Measurements from ENCODE around the gene IQGAP2.

The IQGAP2 gene

DNA sequence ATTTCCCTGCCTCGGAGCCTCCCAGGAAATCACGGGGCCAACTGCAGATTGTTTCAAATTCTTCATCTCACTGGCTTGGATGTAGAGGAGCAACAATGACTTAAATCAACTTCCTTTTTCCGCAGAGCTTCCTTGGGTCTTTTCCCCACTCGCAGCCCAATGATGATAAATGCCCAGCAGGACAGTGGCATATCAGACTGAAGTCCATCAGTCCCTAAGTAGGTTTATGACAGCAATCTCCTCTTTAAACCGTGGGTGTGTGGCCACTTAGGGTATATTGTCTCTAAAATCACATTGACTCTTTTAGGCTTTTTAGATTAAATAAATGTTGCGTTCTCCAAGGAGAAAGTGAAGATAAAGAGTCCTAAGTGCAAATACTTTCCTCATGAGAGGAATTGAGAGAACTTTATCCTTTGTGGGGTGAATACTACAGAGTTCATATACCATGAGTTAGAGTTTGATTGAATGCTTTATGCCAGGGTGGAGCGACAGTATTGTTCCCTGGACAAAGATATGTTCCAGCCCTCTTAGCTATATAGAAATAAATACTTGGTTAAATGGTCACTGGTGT lies 59.1 kb downstream of the IQGAP2 start:
- no peak overlapping the region for H3K4me2 ChIP-seq (ENCODE audit: low read length)
- no peak for DNase-seq
- no peak overlapping the region for H2BK120ac ChIP-seq (ENCODE audit: insufficient read depth, low read length, poor library complexity)
- no peak overlapping the region for H3K4ac ChIP-seq (ENCODE audit: low read depth, low read length)
- no peak overlapping the region for H3K23ac ChIP-seq (ENCODE audit: low read length)
- no peak overlapping the region for H3K27ac ChIP-seq (ENCODE audit: low read depth, low read length)
- no peak overlapping the region for H2BK5ac ChIP-seq (ENCODE audit: low read depth, low read length, poor library complexity)
- H3K4me3 ChIP-seq (ENCODE audit: low read depth, low read length) = no peak overlapping the region
- H3K79me1 ChIP-seq (ENCODE audit: low read length) = no peaks in the 10 kb centered on the region
- no peaks in the 10 kb centered on the region for H3K79me2 ChIP-seq (ENCODE audit: control insufficient read depth, insufficient read depth, low read length, poor library complexity)
- no CpG with 5 or more reads among the region's 7 CpGs for WGBS (ENCODE audit: extremely low coverage, insufficient coverage, insufficient read length)
- H4K8ac ChIP-seq (ENCODE audit: low read depth, low read length) = no peak overlapping the region
- no peak overlapping the region for H3K18ac ChIP-seq (ENCODE audit: low read length)
- H3K9me3 ChIP-seq (ENCODE audit: insufficient read depth, low read depth, low read length) = peaks cover 2% of the 10 kb centered on the region
- no peaks in the 10 kb centered on the region for H3K36me3 ChIP-seq (ENCODE audit: control insufficient read depth in 1 of 2, insufficient read depth in 2 of 2, low read length in 2 of 2)
- no peaks in the 10 kb centered on the region for H3K4me1 ChIP-seq (ENCODE audit: control insufficient read depth in 1 of 2, insufficient read depth in 2 of 2, low read length in 2 of 2)
- H2BK12ac ChIP-seq (ENCODE audit: low read length) = no peak overlapping the region
- H4K12ac ChIP-seq (ENCODE audit: low read depth, low read length) = no peak overlapping the region
- no peak overlapping the region for H2AFZ ChIP-seq (ENCODE audit: insufficient read depth, low read length, poor library complexity)
- H2AK5ac ChIP-seq (ENCODE audit: low read length) = no peak overlapping the region
- no peak overlapping the region for H3K14ac ChIP-seq (ENCODE audit: low read length)
- no peak overlapping the region for H4K91ac ChIP-seq (ENCODE audit: low read depth, low read length)
- H3K27me3 ChIP-seq (ENCODE audit: insufficient read depth, low read length) = no peaks in the 10 kb centered on the region
- no peak overlapping the region for H3K9ac ChIP-seq (ENCODE audit: low read length)

DNA sequence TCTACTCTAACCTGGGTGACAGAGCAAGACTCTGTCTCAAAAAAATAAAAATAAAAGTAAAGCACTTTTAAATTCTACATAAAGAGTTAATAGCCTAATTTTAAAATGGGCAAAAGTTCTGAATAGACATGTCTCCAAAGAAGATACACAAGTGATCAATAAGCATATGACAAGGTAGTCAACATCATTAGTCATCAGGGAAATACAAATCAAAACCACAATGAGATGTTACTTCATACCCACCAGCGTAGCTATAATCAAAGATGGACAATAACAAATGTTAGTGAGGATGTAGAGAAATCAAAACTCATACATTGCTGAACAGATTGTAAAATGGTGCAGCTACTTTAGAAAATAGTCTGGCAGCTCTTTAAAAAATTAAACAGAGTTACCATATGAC lies 64.1 kb downstream of the IQGAP2 start:
- no peak overlapping the region for H3K4ac ChIP-seq (ENCODE audit: low read depth, low read length)

DNA sequence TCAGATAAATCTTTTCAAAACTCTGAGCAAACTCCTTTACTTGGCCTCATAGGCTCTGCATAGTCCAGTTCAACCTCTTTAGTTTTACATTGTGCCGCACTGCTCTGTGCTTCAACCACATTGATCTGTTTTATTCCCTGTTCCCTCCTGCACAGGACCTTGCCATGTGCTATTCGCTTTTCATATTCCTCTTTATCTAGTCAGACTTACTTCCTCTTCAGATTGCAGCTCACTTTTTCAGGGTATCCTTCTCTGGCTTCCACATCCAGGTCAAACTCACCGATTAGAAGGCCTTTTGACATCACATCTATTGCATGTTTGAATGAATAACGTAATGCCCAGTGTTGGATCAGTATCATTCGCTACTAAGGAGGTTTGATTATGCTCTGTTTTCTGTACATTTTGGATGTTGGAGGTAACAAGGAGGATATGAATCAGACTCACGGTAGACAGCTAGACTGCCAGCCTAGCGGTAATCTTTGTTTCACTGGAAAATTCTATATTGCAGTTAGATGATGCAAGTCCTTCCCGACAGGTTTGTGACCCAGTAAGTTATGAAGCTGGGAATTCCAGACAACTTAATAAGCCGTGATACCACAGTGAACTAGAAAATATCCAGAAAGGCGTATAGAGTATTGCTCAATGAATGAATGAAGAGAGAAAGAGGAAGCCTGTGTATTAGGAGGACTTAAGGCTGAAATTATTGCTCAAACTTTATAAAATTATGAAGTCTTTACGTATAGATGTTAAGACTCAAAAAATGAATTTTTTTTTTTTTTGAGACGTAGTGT lies 65.7 kb downstream of the IQGAP2 start:
- Histone ChIP-seq H3K23ac (ENCODE audit: low read length) (no peak overlapping the region), H3K79me2 (ENCODE audit: control insufficient read depth, insufficient read depth, low read length, poor library complexity) (no peaks in the 10 kb centered on the region), H2BK12ac (ENCODE audit: low read length) (no peak overlapping the region), H2AK5ac (ENCODE audit: low read length) (no peak overlapping the region), H2AFZ (ENCODE audit: insufficient read depth, low read length, poor library complexity) (no peak overlapping the region), H3K9me3 (ENCODE audit: insufficient read depth, low read depth, low read length) (no peaks in the 10 kb centered on the region), H3K18ac (ENCODE audit: low read length) (no peak overlapping the region), H2BK5ac (ENCODE audit: low read depth, low read length, poor library complexity) (no peak overlapping the region), H3K36me3 (ENCODE audit: control insufficient read depth in 1 of 2, insufficient read depth in 2 of 2, low read length in 2 of 2) (no peaks in the 10 kb centered on the region), H3K27me3 (ENCODE audit: insufficient read depth, low read length) (no peaks in the 10 kb centered on the region), H3K4me1 (ENCODE audit: control insufficient read depth in 1 of 2, insufficient read depth in 2 of 2, low read length in 2 of 2) (peaks cover 0 to 4% of the 10 kb centered on the region in 2 experiments), H3K4me3 (ENCODE audit: low read depth, low read length) (no peak overlapping the region), H4K8ac (ENCODE audit: low read depth, low read length) (no peak overlapping the region), H3K9ac (ENCODE audit: low read length) (no peak overlapping the region), H3K27ac (ENCODE audit: low read depth, low read length) (no peak overlapping the region), H3K79me1 (ENCODE audit: low read length) (no peaks in the 10 kb centered on the region), H3K4me2 (ENCODE audit: low read length) (no peak overlapping the region), H3K4ac (ENCODE audit: low read depth, low read length) (no peak overlapping the region), H4K91ac (ENCODE audit: low read depth, low read length) (no peak overlapping the region), H2BK120ac (ENCODE audit: insufficient read depth, low read length, poor library complexity) (no peak overlapping the region), H4K12ac (ENCODE audit: low read depth, low read length) (no peak overlapping the region), H3K14ac (ENCODE audit: low read length) (no peak overlapping the region)
- no CpG with 5 or more reads among the region's 12 CpGs for WGBS (ENCODE audit: extremely low coverage, insufficient coverage, insufficient read length)
- DNase-seq = peak; percentile 22 to 83

More for the DNA sequence above, 64.1 kb downstream of the IQGAP2 start:
- H3K4me3 ChIP-seq (ENCODE audit: low read depth, low read length) = no peak overlapping the region
- no peak overlapping the region for H2AFZ ChIP-seq (ENCODE audit: insufficient read depth, low read length, poor library complexity)
- no peak overlapping the region for H2BK12ac ChIP-seq (ENCODE audit: low read length)
- no peak overlapping the region for H3K14ac ChIP-seq (ENCODE audit: low read length)
- H2BK5ac ChIP-seq (ENCODE audit: low read depth, low read length, poor library complexity) = no peak overlapping the region
- no peak overlapping the region for H2AK5ac ChIP-seq (ENCODE audit: low read length)
- no peak overlapping the region for H2BK120ac ChIP-seq (ENCODE audit: insufficient read depth, low read length, poor library complexity)
- no peak overlapping the region for H3K18ac ChIP-seq (ENCODE audit: low read length)
- H3K79me2 ChIP-seq (ENCODE audit: control insufficient read depth, insufficient read depth, low read length, poor library complexity) = no peaks in the 10 kb centered on the region
- no peak overlapping the region for H3K23ac ChIP-seq (ENCODE audit: low read length)
- no peaks in the 10 kb centered on the region for H3K79me1 ChIP-seq (ENCODE audit: low read length)
- no peaks in the 10 kb centered on the region for H3K9me3 ChIP-seq (ENCODE audit: insufficient read depth, low read depth, low read length)
- no peak overlapping the region for H4K12ac ChIP-seq (ENCODE audit: low read depth, low read length)
- H3K4me1 ChIP-seq (ENCODE audit: control insufficient read depth in 1 of 2, insufficient read depth in 2 of 2, low read length in 2 of 2) = peaks cover 0 to 2% of the 10 kb centered on the region in 2 experiments
- H3K9ac ChIP-seq (ENCODE audit: low read length) = no peak overlapping the region
- no peaks in the 10 kb centered on the region for H3K27me3 ChIP-seq (ENCODE audit: insufficient read depth, low read length)
- H3K36me3 ChIP-seq (ENCODE audit: control insufficient read depth in 1 of 2, insufficient read depth in 2 of 2, low read length in 2 of 2) = no peaks in the 10 kb centered on the region
- H3K27ac ChIP-seq (ENCODE audit: low read depth, low read length) = no peak overlapping the region
- WGBS (ENCODE audit: extremely low coverage, insufficient coverage, insufficient read length) = no CpG with 5 or more reads among the region's 1 CpG
- no peak overlapping the region for H3K4me2 ChIP-seq (ENCODE audit: low read length)
- no peak for DNase-seq
- no peak overlapping the region for H4K8ac ChIP-seq (ENCODE audit: low read depth, low read length)
- H4K91ac ChIP-seq (ENCODE audit: low read depth, low read length) = no peak overlapping the region

DNA sequence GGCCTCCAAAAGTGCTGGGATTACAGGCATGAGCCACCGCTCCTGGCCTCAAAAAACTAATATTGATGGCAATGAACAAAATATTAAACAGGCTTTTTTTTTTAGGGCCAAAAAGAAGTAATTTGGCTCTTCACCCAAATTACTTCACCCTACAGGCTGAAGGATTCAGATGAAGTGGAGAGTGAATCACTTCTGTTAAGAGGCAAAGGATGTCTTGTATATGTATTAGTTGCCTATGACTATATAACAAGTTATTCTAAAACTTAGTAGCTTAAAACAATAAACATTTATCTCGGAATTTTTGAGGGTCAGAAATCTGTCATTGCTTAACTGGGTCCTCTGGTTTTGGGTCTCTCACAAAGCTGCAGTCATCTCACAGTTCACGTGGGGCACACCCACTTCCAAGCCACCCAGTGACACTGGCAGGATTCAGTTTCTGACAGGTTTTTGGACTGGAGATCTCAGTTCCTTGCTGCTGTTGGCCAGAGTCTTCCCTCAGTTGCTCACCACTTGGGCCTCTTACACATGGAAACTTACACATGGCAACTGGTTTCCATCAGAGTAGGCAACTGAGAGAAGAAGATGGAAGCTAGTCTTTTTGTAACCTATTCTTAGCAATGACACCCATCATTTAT lies 66.7 kb downstream of the IQGAP2 start:
- H4K12ac ChIP-seq (ENCODE audit: low read depth, low read length) = no peak overlapping the region
- H3K27ac ChIP-seq (ENCODE audit: low read depth, low read length) = no peak overlapping the region
- H3K36me3 ChIP-seq (ENCODE audit: control insufficient read depth in 1 of 2, insufficient read depth in 2 of 2, low read length in 2 of 2) = no peaks in the 10 kb centered on the region
- no peak overlapping the region for H3K9ac ChIP-seq (ENCODE audit: low read length)
- no peak overlapping the region for H2AK5ac ChIP-seq (ENCODE audit: low read length)
- no peak overlapping the region for H3K4me3 ChIP-seq (ENCODE audit: low read depth, low read length)
- WGBS (ENCODE audit: extremely low coverage, insufficient coverage, insufficient read length) = no CpG with 5 or more reads among the region's 3 CpGs
- DNase-seq = no peak
- no peak overlapping the region for H2BK5ac ChIP-seq (ENCODE audit: low read depth, low read length, poor library complexity)
- H3K18ac ChIP-seq (ENCODE audit: low read length) = no peak overlapping the region
- H3K4me1 ChIP-seq (ENCODE audit: control insufficient read depth in 1 of 2, insufficient read depth in 2 of 2, low read length in 2 of 2) = peaks cover 4 to 6% of the 10 kb centered on the region in 2 experiments
- no peak overlapping the region for H3K4me2 ChIP-seq (ENCODE audit: low read length)
- H3K23ac ChIP-seq (ENCODE audit: low read length) = no peak overlapping the region
- H2AFZ ChIP-seq (ENCODE audit: insufficient read depth, low read length, poor library complexity) = no peak overlapping the region
- H3K79me2 ChIP-seq (ENCODE audit: control insufficient read depth, insufficient read depth, low read length, poor library complexity) = no peaks in the 10 kb centered on the region
- H3K14ac ChIP-seq (ENCODE audit: low read length) = no peak overlapping the region
- H3K4ac ChIP-seq (ENCODE audit: low read depth, low read length) = no peak overlapping the region
- H3K27me3 ChIP-seq (ENCODE audit: insufficient read depth, low read length) = no peaks in the 10 kb centered on the region
- no peak overlapping the region for H2BK12ac ChIP-seq (ENCODE audit: low read length)
- no peak overlapping the region for H4K91ac ChIP-seq (ENCODE audit: low read depth, low read length)
- no peak overlapping the region for H4K8ac ChIP-seq (ENCODE audit: low read depth, low read length)
- no peaks in the 10 kb centered on the region for H3K79me1 ChIP-seq (ENCODE audit: low read length)
- H3K9me3 ChIP-seq (ENCODE audit: insufficient read depth, low read depth, low read length) = no peaks in the 10 kb centered on the region
- H2BK120ac ChIP-seq (ENCODE audit: insufficient read depth, low read length, poor library complexity) = no peak overlapping the region

Data from trophoblast cell (in vitro differentiated cells and primary cell).